ENCODE data around the gene OR10H2.

DNA sequence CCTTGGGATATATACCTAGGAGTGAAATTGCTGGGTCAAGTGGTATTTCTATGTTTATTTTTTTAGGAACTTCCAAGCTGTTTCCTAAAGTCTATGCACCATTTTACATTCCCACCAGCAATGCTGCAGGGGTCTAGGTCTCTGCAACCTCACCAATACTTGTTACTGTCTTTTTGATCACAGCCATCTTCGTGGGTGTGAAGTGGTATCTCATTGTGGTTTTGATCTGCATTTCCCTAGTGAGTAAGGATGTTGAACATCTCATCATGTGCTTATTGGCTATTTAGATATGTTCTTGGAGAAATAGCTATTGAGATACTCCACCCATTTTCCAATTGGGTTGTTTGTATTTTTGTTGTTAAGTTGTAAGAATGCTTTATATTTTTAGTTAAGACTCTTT, 2.7 kb downstream of the OR10H2 start:
- TF ChIP-seq, protein P1, sequence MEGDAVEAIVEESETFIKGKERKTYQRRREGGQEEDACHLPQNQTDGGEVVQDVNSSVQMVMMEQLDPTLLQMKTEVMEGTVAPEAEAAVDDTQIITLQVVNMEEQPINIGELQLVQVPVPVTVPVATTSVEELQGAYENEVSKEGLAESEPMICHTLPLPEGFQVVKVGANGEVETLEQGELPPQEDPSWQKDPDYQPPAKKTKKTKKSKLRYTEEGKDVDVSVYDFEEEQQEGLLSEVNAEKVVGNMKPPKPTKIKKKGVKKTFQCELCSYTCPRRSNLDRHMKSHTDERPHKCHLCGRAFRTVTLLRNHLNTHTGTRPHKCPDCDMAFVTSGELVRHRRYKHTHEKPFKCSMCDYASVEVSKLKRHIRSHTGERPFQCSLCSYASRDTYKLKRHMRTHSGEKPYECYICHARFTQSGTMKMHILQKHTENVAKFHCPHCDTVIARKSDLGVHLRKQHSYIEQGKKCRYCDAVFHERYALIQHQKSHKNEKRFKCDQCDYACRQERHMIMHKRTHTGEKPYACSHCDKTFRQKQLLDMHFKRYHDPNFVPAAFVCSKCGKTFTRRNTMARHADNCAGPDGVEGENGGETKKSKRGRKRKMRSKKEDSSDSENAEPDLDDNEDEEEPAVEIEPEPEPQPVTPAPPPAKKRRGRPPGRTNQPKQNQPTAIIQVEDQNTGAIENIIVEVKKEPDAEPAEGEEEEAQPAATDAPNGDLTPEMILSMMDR (IDR thresholded peaks at IDR 0.05), result no peak
- TF ChIP-seq, protein P2, sequence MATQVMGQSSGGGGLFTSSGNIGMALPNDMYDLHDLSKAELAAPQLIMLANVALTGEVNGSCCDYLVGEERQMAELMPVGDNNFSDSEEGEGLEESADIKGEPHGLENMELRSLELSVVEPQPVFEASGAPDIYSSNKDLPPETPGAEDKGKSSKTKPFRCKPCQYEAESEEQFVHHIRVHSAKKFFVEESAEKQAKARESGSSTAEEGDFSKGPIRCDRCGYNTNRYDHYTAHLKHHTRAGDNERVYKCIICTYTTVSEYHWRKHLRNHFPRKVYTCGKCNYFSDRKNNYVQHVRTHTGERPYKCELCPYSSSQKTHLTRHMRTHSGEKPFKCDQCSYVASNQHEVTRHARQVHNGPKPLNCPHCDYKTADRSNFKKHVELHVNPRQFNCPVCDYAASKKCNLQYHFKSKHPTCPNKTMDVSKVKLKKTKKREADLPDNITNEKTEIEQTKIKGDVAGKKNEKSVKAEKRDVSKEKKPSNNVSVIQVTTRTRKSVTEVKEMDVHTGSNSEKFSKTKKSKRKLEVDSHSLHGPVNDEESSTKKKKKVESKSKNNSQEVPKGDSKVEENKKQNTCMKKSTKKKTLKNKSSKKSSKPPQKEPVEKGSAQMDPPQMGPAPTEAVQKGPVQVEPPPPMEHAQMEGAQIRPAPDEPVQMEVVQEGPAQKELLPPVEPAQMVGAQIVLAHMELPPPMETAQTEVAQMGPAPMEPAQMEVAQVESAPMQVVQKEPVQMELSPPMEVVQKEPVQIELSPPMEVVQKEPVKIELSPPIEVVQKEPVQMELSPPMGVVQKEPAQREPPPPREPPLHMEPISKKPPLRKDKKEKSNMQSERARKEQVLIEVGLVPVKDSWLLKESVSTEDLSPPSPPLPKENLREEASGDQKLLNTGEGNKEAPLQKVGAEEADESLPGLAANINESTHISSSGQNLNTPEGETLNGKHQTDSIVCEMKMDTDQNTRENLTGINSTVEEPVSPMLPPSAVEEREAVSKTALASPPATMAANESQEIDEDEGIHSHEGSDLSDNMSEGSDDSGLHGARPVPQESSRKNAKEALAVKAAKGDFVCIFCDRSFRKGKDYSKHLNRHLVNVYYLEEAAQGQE (IDR thresholded peaks at IDR 0.05; ENCODE audit: insufficient read depth in 1 of 2, low read depth in 2 of 2, low read length in 1 of 2), result no peak
- no peak for TF ChIP-seq SIN3A (IDR thresholded peaks at IDR 0.05; ENCODE audit: borderline replicate concordance, insufficient read depth, low read depth, low read length)
- TF ChIP-seq TCF7L2 (IDR thresholded peaks at IDR 0.05; ENCODE audit: low read depth, low read length), result no peak
